ENCODE results near the gene ORC5.
"Not testable (repeated sequence)": the region's sequence is repeated elsewhere in the genome, so short reads cannot be mapped to it uniquely, and the experiment has no call there.

Gene ORC5

DNA sequence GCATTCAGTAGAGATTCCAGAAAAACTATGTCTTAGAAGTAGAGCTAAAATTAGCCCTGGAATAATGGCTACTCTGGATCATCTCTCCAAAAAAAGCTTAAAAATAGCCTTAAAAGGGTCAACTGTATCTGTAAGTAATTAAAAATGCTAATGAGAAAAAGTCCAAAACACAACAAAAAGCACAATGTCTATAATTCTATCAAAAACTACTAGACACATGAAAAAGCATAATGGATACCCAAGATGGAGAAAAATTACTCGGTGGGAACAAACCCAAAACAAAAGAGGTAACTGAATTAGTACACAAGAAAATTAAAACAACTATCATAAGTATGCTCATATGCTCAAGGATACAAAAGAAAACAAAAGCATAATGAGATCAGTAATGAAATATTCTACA is 15.4 kb downstream of the ORC5 start:
- DNase-seq (ENCODE audit: low read depth, low spot score), result no peak

DNA sequence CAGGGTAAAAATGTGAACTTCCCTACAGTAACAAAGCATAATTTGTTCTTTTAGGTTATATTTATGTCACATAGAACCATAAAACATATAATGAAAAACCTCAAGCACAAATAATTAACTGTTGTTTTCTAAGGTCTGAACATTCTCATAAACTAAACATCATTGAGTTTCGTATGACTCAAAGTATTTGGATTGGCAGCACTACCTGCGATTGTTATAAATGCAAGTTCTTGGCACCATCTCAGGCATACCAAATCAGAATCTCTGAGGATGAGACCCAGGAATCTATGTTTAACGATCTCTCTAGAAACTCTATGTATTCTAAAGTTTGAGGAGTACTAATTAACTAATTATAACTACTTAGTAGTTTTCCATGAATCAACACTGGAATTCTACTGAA is 22.5 kb downstream of the ORC5 start:
- DNase-seq (ENCODE audit: low read depth, low spot score), result no peak

GRCh38 chr7:104179178-104179577 is 28.6 kb downstream of the ORC5 start:
- no peak for DNase-seq (ENCODE audit: low read depth, low spot score)

DNA sequence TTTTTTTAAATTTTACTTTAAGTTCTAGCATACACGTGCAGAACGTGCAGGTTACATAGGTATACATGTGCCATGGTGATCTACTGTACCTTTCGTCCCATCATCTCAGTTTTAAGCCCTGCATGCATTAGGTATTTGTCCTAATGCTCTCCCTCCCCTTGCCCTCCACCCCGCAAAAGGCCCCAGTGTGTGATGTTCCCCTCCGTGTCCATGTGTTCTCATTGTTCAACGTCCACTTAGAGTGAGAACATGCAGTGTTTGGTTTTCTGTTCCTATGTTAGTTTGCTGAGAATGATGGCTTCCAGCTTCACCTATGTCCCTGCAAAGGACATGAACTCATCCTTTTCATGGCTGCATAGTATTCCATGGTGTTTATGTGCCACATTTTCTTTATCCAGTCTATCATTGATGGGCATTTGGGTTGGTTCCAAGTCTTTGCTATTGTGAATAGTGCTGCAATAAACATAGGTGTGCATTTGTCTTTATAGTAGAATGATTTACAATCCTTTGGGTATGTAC is 30.2 kb downstream of the ORC5 start:
- DNase-seq (ENCODE audit: low read depth, low spot score), result not testable (repeated sequence)

DNA sequence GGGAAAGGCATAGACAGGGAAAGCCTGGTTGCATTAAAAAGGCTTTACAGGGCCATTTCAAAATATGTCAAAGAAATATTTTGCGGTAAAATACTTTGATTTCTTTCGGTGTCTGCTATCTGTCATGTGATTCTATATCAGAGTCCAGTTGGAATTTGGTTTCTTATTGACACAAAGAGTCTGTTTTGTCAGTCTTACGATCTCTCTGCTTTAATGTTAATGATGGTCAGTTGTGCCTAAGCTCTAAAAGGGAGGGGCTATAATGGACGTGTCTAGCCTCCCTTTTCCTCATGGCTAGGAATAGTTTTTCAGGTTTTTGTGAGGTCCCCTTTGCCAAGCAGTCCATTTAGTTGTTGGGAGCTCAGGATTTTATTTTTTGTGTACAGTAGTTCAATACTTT is 31.5 kb downstream of the ORC5 start:
- DNase-seq (ENCODE audit: low read depth, low spot score), result no peak

- no peak for DNase-seq (ENCODE audit: low read depth, low spot score)
Observed at GRCh38 chr7:104175361-104175984, 32.3 kb downstream of the ORC5 start.

DNA sequence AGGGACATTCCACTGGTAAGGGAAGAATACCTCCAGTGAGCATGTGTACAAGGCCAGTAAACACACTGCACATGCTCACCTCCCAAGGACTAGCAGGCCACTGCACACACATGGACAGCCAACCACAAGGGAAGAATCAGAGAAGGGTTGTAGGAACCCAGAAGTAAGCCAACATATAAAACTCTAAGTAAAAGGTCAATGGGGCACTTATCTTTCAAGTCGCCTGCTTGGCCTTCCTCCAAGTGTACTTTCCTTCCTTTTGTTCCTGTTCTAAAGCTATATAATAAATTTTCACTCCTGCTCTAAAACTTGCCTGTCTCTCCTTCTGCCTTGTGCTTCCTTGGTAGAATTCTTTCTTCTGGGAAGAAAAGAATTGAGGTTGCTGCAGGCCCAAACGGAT is 33.0 kb downstream of the ORC5 start:
- DNase-seq (ENCODE audit: low read depth, low spot score), result no peak

GRCh38 chr7:104162081-104162480 is 45.7 kb downstream of the ORC5 start:
- no peak for DNase-seq (ENCODE audit: low read depth, low spot score)

DNA sequence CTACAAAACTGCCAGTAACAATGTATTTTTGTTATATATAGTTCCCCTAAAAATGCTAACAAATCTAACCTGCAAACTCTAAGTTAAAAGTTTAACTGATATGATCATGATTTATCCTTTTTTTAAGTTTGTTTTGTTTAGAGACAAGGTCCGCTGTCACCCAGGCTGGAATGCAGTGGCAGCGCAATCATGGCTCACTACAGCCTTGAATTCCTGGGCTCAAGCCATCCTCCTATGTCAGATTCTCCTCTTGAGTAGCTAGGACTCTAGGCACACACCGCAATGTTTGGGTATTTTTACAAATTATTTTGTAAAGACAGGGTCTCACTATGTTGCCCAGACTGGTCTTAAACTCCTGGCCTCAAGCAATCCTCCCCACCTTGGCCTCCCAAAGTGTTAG is 46.6 kb downstream of the ORC5 start:
- DNase-seq (ENCODE audit: low read depth, low spot score), result no peak

GRCh38 chr7:104160375-104160774 is 47.4 kb downstream of the ORC5 start:
- no peak for DNase-seq (ENCODE audit: low read depth, low spot score)

DNA sequence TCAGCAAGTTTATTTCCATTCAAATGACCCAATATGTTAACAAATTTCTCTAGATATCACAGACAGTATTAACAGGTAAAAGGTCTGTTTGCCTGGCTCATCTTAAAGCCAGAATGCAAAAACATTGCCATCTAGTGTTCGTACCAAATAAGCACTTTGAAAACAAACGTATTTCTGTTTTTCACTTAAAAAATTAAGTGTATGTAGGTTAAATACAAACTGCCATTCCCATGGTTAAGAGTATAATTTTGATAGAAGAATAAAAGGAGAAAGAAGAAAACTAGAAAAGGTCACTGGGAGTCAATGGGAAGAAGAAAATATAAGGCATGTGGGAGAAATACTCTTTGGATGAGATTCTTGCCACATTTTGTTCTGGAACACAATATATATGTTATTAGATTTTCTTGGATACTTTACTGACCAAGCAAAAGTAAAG is 51.0 kb downstream of the ORC5 start:
- no peak for DNase-seq (ENCODE audit: low read depth, low spot score)

DNA sequence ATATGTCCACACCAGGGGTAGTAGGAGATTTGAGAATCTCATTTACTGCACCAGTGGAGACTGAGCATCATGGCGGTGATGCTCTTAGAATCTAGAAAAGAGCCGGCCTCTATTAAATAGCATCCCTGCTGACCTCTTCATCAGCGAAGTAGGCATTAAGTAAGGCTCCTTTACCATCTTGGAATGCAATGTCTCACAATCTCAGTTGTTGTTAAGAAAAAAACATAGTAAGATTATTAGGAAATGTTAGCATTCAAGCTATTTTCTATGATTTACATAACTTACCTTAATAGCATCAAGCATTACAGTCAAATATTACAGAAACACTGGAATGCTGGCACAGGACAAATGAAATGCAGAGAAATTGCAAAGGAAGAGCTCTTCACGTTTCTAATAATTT is 54.5 kb downstream of the ORC5 start:
- no peak for DNase-seq (ENCODE audit: low read depth, low spot score)

DNA sequence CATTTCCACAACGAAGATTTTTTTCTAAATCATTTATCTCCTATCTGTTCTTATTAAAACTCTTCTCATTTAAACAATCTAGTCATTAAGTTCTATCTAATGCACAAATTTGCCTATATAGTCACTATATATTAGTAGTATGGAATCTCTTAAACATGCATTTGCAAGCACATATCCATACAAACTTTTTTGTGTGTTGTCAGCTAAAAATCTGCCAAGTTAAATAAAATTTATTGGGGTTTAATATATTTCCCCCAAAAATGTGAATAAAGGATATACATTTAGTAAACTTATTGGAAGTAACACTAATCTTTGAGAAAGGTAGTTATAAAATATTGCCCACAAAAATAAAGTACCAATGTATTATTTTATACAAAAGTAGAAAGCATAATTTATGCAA is 55.3 kb downstream of the ORC5 start:
- no peak for DNase-seq (ENCODE audit: low read depth, low spot score)

DNA sequence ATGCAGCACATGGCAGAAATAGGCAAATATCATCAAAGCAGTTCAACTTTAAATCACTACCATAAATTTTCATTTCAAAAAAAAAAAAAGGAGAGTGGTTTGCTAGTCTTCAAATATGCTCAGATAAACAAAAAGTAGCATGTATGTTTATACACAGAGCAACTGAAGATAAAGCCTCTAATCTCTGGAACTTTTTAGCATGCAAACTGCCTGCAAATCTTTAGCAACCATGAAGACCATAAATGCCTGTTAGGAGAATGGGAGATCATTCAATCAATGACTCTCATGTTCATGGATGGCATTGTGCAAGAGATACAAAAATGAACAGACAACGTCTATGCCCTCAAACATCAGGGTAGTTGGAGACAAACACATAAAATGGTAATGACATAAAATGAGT is 57.3 kb downstream of the ORC5 start:
- no peak for DNase-seq (ENCODE audit: low read depth, low spot score)

DNA sequence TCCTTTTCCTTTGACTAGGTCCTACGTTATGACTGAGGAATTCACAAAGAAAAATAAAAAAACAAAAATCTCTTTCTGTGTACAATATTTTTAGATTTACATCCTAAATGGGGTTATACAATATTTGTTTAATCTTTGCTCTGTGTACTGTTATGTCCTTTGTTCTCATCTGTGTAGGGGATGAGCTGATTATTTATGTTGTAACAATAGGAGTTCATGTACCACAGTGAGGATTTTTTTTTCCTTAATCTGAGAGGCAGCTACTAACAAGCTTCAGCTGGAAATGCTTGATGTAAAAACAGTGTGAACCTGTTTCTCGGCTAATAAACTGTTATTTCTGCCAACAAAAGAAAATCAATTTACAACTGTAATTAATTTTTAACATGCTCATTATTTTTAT is 58.0 kb downstream of the ORC5 start:
- no peak for DNase-seq (ENCODE audit: low read depth, low spot score)

DNA sequence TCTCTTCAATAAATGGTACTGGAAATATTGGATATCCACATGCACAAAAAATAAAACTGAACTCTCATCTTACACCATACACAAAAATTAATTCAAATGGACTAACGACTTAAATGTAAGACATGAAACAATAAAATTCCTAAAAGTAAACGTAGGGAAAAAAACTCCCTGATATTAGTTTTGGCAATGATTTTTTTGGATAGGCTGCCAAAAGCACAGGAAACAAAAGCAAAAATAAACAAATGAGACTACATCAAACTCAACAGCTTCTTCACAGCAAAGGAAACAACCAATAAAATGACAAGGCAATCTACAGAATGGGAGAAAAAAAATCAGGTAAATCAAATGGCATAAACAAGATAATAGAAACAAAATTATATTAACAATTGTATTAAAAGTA is 65.7 kb downstream of the ORC5 start:
- no peak for DNase-seq (ENCODE audit: low read depth, low spot score)

DNA sequence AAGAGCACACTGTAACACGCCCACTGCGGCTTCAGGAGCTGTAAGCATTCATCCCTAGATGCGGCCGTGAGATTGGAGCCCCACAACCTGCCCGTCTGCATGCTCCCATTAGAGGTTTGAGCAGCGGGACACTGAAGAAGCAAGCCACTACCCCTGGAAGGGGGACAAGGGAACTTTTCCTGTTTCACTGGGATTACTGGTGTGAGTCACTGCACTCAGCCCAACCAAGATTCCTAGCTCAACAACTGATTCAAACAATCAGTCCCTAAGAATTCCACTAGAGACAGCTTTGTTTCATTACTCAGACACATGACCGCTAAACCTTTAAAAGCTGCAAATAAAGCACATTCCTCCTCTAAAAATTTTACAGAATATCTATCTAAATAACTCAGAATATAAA is 69.8 kb downstream of the ORC5 start:
- DNase-seq (ENCODE audit: low read depth, low spot score), result no peak

- DNase-seq (ENCODE audit: low read depth, low spot score), result no peak
Observed at GRCh38 chr7:104137511-104137910, 70.3 kb downstream of the ORC5 start.

GRCh38 chr7:104136981-104137380 is 70.8 kb downstream of the ORC5 start:
- no peak for DNase-seq (ENCODE audit: low read depth, low spot score)

DNA sequence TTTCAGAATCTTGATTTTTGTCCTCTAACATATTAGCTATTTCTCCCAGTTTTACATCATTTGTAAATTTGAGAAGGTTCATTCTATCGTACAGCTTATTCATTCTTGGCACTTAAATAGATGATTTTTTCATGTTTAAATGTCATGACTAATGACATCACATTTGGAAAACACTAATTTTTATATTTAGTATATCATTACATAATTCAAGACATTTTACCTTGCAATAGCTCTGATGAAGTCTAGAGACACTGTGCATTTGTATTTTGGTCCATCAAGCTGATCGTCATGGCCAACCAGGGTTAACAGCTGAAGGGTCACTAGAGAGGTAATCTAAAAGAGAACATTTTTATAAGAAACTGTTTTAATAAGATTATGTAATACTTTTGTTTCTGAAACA is 71.3 kb downstream of the ORC5 start:
- DNase-seq (ENCODE audit: low read depth, low spot score), result no peak

DNA sequence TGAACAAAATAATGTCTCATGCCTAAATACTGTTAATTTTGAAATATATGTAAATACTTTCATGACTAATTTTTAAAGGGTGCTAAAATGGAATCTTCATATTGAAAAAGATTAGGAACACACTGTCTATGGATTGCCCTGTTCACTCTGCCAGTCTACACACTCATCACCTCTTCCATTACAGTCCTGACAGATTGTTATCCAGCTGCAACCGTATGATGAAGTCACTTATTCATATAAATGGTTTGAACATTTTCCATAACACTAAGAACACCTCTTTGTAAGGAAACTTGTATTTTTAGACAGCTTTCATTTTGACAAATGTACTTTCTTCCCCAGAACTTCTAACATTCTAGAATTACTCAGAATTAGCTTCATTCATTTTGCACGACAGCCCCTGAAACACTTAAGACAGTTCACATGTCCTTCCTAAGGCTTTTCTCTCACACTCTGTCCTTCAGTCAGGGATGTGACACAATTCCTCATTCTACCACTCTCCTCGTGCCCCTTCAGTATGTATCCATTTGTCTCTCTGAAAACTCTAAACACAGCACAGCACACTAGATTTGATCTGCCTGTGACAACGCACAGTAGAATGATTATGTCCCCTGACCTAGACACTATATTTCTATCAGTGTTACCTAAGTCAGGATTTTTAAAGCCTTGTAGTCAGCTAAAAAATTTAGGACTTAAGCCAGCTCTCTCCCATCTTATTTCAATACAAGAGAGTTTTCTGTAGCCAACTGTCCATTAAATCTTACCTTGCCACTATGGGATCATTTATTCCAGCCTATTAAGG is 71.9 kb downstream of the ORC5 start:
- DNase-seq (ENCODE audit: low read depth, low spot score), result no peak

DNA sequence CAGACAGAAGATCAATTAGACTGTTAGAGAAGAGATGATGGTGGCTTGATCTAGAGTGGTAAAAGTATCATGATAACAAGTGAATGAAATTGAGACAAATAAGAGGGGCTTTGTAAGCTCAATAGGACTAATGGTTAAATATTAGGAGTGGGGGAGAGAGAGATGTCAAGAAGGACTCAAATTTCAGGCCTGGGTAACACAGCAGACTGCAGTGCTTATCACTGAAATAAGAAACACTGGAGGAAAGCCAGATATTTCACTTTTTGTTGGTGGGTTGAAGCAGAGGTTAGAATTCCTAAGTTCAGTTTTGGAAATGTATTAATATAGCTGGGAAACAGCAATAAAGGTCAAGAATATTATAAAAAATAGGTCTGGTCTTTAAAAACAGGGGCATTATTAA is 74.6 kb downstream of the ORC5 start:
- no peak for DNase-seq (ENCODE audit: low read depth, low spot score)

- DNase-seq (ENCODE audit: low read depth, low spot score), result no peak
Observed at GRCh38 chr7:104130726-104131125, 77.1 kb downstream of the ORC5 start.

Measured in brain pericyte (primary cell).